GM04504 (cell line): ENCODE data around the gene CCDC146.

ENCODE experiments used
- DNase-seq: peaks from one replicate; pipeline ENCODE4 v3.0.0-alpha.2; 2012; ENCODE audit warnings: low read depth

The CCDC146 gene

GRCh38 chr7:77293046-77293445, 170.6 kb downstream of the CCDC146 start:
- no peak for DNase-seq

DNA sequence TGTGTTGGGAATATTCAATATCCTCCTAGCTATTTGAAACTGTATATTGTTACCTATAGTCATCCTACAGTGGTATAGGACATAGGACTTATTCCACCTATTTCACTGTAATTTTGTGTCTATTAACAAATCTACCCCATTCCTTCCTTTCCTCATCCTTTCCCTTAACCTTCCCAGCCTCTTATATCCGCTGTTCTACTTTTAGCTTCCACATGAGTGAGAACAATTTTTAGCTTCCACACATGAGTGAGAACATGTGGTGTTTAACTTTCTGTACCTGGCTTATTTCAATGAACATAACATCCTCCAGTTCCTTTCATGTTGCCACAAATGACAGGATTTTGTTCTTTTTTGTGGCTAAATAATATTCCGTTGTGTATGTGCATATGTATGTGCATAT, 173.1 kb downstream of the CCDC146 start:
- no peak for DNase-seq

GRCh38 chr7:77306231-77307067, 184.0 kb downstream of the CCDC146 start:
- DNase-seq, result no peak

DNA sequence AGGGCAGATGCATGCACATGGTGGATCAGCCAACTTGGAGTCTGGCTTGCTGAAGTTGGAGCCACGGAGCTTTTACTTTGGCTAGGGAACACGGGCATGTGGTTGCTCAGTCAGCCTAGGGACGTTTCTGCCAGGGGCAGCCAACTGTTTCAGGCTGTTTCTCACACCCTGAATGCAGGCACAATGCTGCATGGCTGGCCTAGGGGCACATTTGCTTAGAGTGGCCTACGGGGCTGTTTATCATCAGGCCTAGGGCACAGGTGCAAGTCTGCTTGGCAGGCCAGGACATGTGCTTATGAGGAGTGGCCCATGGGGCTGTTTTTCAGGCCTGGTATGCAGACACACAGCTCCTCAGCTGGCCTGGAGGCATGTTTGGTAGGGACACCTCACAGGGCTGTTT, 186.4 kb downstream of the CCDC146 start:
- DNase-seq, result no peak

GRCh38 chr7:77309714-77310220, 187.4 kb downstream of the CCDC146 start:
- no peak for DNase-seq

DNA sequence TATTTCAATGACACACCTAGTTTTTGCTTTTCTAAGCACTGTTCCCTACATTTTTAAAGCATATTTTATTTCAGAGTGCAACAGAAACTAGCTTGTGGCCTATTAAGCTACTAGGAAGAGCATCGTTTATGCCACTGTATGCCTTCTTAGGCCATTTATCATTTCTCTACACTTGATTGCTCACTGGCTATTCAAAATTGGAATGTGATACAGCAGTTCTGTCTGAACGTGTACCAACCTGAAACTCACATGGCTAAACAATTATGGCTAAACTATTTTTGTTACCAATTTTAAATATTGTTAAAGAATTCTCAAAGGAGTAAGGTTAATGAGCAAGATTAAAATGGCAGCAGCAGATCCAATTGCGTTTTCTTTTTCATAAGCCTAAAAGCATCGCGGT, 188.6 kb downstream of the CCDC146 start:
- DNase-seq, result no peak

- no peak for DNase-seq
Measured at GRCh38 chr7:77313085-77313484, 190.7 kb downstream of the CCDC146 start.

GRCh38 chr7:77313876-77314480, 191.6 kb downstream of the CCDC146 start:
- DNase-seq, result no peak

DNA sequence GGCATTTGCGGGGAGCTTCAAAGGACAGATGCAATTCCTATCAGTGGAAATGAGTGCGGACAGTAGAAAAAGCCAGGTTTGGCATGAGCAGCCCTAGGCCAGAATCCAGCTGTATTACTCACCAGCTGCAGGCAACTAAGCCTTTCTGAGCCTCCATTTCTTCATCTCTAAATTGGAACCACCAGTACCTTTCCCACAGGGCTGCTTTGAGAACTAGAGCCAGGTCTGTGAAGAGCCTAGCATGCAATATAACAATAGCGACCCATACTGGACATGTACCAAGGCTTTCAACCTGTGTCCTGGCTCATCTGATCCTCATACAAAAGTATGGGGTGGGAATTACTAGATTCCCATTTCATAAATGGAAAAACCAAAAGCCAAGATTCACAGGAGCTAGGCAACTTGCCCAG, 192.8 kb downstream of the CCDC146 start:
- DNase-seq, result no peak

DNA sequence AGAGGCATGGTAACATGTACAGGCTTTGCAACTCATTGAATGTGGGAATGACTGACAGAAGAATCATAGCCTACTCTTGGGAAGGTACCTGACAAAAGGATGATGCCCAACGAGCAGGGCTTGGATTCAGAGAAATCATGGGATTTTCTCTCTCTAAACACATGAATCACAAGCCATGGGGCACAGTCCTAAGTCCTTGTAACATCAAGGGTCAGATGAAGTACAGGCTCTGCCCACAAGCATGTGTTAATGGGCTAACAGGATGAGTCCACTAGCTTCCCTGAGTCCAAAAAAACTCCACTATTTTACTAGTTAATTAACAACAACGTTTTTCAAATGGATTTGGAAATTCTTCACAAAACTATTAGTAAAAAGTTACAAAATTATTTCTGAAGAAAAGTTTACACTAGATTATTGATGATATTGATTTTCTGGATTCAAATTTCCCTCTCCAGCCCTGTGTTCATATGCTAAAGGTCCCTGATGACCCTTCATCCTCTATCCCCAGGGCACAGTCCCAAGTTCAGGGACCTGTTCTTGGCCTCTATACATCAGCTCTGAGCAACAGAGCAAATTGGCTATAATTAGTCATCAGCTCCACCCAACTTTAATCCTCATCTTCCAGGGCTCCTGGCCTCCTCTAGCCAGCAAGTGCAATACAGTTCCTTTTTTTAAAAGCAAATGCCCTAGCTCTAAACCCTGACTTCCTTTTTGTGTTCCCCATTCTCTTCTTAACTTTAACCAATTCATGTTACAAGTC, 194.0 kb downstream of the CCDC146 start:
- DNase-seq, result no peak

- DNase-seq, result no peak
Measured at GRCh38 chr7:77318019-77318418, 195.6 kb downstream of the CCDC146 start.

DNA sequence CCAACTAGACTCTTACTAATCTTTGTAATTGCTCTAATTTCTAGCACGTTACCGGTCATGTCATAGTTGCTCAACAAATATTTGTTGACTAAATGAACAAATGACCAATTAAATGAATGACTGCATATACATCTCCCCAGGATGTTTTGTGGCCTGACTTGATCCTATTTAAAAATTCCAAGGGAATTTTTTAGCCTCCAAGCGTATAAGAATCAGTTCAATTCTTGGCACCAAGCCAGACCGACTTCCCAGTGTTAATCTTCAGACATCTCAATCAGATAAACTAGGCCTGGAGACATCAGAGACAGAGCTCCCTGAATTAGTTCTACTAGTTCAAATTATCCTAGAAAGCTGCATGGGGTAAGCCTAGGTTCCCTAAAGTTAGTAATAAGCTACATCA, 197.7 kb downstream of the CCDC146 start:
- no peak for DNase-seq

- DNase-seq, result no peak
Measured at GRCh38 chr7:77320714-77321113, 198.3 kb downstream of the CCDC146 start.

DNA sequence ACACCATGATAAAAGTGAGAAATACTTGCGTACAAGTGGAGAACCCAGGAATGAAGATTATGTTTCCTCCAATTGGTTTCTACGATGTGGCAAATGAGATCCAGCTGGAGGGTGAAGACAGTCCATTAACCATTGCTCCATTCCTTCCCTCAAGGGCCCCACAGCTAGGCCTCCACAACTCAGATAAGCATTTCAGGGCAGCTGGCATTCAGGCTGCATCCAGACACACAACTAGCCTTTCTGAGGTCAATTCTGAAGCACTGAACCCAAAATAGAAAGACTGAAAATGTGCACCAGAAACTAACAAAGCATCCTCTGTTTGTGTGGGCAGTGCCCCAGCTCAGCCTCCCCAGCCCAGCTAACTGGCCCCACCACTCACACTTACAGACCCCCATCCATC, 198.9 kb downstream of the CCDC146 start:
- DNase-seq, result no peak

DNA sequence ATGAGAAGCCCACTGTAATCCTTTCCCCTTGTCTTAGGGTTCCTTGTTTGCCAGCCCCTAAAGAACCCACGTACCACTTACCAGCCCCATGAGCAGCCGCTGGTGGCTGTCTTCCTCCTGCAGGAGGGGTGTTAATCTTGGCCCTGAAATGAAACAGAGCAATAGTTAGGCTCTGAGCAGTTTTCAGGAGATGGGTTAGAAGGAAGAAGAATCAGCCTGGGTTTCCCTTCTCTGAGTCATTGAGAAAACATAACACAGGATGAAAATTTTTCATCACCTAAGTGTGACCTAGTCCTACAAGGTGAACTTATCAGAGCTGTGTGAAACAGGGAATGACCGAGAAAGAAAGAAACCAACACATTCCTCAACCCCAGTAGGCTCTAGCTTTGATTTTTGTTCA, 203.7 kb downstream of the CCDC146 start:
- DNase-seq, result no peak

GRCh38 chr7:77327067-77327931, 204.9 kb downstream of the CCDC146 start:
- no peak for DNase-seq

- no peak for DNase-seq
Measured at GRCh38 chr7:77327932-77328628, 205.7 kb downstream of the CCDC146 start.

DNA sequence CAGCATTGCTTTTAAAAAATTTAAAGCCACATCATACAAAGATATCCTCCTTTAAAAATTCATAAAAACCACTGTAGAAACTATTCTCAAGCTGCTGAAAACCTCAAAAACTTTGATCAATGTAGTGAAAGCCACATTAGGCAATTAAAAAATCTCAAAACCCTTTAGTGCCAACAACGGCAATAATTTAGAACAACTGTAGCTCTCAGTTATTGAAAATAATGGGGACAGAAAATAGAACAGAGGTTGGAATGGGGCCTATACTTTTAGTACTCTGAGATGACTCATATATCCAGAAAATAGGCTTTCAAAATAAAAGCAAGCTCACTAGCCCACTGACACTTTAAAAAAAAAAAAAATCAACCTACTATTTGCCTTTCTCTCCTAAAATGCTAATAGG, 206.3 kb downstream of the CCDC146 start:
- DNase-seq, result no peak

GRCh38 chr7:77329466-77330168, 207.2 kb downstream of the CCDC146 start:
- DNase-seq, result no peak

DNA sequence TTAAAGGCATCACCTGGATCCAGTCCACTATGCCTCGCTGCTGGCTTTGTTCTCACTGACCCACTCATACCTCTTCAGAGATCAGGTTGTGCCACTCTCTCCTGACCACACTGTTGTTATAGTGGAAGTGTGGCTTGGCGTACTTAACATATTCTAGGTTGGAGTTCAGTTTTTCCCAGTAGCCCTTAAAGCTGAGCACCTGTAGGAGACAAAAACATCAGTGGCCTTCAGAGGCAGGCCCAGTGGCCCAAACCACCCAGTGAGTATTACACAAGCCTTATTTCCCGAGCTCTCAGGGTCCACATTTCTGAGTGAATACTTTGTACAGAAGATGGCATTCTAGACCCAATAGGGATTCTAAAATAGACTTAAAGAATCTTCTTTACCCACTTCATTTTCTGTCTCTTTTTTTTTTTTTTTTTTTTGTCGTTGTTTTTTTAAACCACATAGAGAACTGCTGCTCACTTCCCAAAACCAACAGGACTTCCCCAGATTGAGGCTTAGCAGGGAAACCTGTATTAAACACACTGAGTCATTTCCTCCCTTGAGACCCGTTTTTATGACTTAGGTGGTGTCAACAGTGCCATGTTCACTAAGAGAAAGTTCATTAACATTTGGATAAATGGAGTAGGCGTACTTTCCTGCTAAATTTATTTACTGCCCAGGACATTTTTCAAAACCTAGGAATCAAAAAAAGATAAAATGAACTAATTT, 207.9 kb downstream of the CCDC146 start:
- DNase-seq, result no peak
